ENCODE results near the gene QPRT. TPM values are rescaled to one million over a fixed set of nuclear protein-coding genes. Genes with fewer than 3 reads are reported as not detected.
A peak's percentile ranks its signal among the peaks of the same experiment; 100 is the strongest.

The QPRT gene
- total and polyA plus RNA-seq, 2 of the 8 experiments (the other 6 are each of a cell fraction or from before 2014, with no cell fraction given): 89.0 to 102 TPM

- no peak for TF ChIP-seq RNF2 (IDR thresholded peaks at IDR 0.05; ENCODE audit: borderline replicate concordance, low read depth, low read length, missing control alignments, poor library complexity, severe bottlenecking)
- no peak for TF ChIP-seq GTF2F1 (IDR thresholded peaks at IDR 0.05; ENCODE audit: borderline replicate concordance, low read depth, low read length)
- TF ChIP-seq EGR1 (IDR thresholded peaks at IDR 0.05; ENCODE audit: borderline replicate concordance, low read depth, low read length): no peak
- TF ChIP-seq ASH2L (IDR thresholded peaks at IDR 0.05; ENCODE audit: low read length): no peak
- H3K4me1 ChIP-seq (replicated peaks in 1 of 4; ENCODE audit: control insufficient read depth in 3 of 4, insufficient read depth in 4 of 4, low read length in 3 of 4): peaks cover 0 to 11% (median 5%) of the 10 kb centered on the region in 4 experiments; a peak in 5 of 7 replicates
- no peaks in the 10 kb centered on the region for H3K79me1 ChIP-seq (ENCODE audit: low read depth, low read length)
Observed at GRCh38 chr16:29701214-29701555, 22.2 kb downstream of the QPRT start.

More at GRCh38 chr16:29701214-29701555, 22.2 kb downstream of the QPRT start:
- H3K27ac ChIP-seq (ENCODE audit: low read depth, low read length): no peak overlapping the region
- ChIA-PET CTCF (ENCODE audit: partially characterized antibody) (interaction anchor here (0.5 to 11.5 kb wide), 17 partner anchors 9 to 331 kb away, joined by 3 to 138 read pairs (median 6); partner anchors contain the start of genes QPRT and TLCD3B), POLR2A (ENCODE audit: partially characterized antibody) (interaction anchor here (0.6 to 20.4 kb wide), 12 partner anchors 9 to 845 kb away, joined by 3 to 490 read pairs (median 8); partner anchors contain the start of genes KIF22, PRRT2, QPRT and TLCD3B)
- no peak overlapping the region for H3K23ac ChIP-seq (ENCODE audit: insufficient read length)
- no peak overlapping the region for H2BK120ac ChIP-seq (replicated peaks; ENCODE audit: low read depth, low read length)
- no peak overlapping the region for H3K9ac ChIP-seq (replicated peaks in 1 of 4; ENCODE audit: extremely low read depth in 1 of 4, low read depth in 3 of 4, low read length in 3 of 4)
- WGBS, 2 experiments (ENCODE audit: extremely low coverage in 1 of 2, insufficient coverage in 1 of 2, insufficient read length in 1 of 2, insufficient replicate concordance in 2 of 2, low coverage in 1 of 2, low lambda C conversion rate in 2 of 2, missing lambda C conversion rate in 1 of 2): 80% methylated on average over 1 of the region's 5 CpGs; no CpG with 5 or more reads in 1 of the 2 experiments
- H3K36me3 ChIP-seq (ENCODE audit: control insufficient read depth in 2 of 4, insufficient read depth in 4 of 4, low read length in 3 of 4): peaks cover 3 to 15% (median 9%) of the 10 kb centered on the region in 4 experiments; a peak in 7 of 8 replicates
- FAIRE-seq (no peak), DNase-seq (ENCODE audit: low read depth in 1 of 2, low spot score in 2 of 2) (no peak)
- no peak overlapping the region for H2AK5ac ChIP-seq (ENCODE audit: low read depth, low read length)
- H3K27me3 ChIP-seq (replicated peaks in 1 of 4; ENCODE audit: control insufficient read depth in 3 of 4, extremely low read depth in 1 of 4, insufficient read depth in 3 of 4, low read length in 3 of 4): no peaks in the 10 kb centered on the region
- no peak overlapping the region for H3K18ac ChIP-seq (ENCODE audit: extremely low read depth, low read length)
- H2BK15ac ChIP-seq (ENCODE audit: low read length): no peak overlapping the region
- H3K79me2 ChIP-seq (ENCODE audit: control insufficient read depth in 1 of 2, insufficient read depth in 2 of 2, low read length in 2 of 2): no peaks in the 10 kb centered on the region
- no peak overlapping the region for H2AFZ ChIP-seq (ENCODE audit: low read length)
- peaks cover 0 to 3% of the 10 kb centered on the region in 2 experiments for H4K20me1 ChIP-seq (replicated peaks in 1 of 2; ENCODE audit: control insufficient read depth in 1 of 2, insufficient read depth in 2 of 2, low read length in 2 of 2)
- H3K23me2 ChIP-seq (ENCODE audit: low read depth, low read length): no peaks in the 10 kb centered on the region
- H3K9me3 ChIP-seq (ENCODE audit: insufficient read depth in 2 of 2, low read depth in 1 of 2, low read length in 1 of 2): 0 out of 4 replicates have a peak, but pooled peaks cover 0 to 6% of the 10 kb centered on the region in 2 experiments
- H3K56ac ChIP-seq (replicated peaks; ENCODE audit: insufficient read length, low read depth, low read length): no peak overlapping the region
- peak overlapping the region; percentile 75; the same call in 1 of the 2 replicates for H2BK12ac ChIP-seq (ENCODE audit: low read depth, low read length)
- H3K4me3 ChIP-seq (ENCODE audit: extremely low read depth in 1 of 4, insufficient read depth in 2 of 4, low read depth in 3 of 4, low read length in 4 of 4): no peak overlapping the region
- H2BK5ac ChIP-seq (ENCODE audit: low read depth, low read length): no peak overlapping the region
- H4K8ac ChIP-seq (ENCODE audit: extremely low read depth, insufficient read depth, low read length): no peak overlapping the region; the same call in 1 of the 2 replicates
- no peak overlapping the region for H3K4ac ChIP-seq (replicated peaks; ENCODE audit: insufficient read length, low read depth, low read length)
- H3K14ac ChIP-seq (ENCODE audit: insufficient read length): no peak overlapping the region
- H4K5ac ChIP-seq (ENCODE audit: insufficient read length, low read depth, low read length): no peak overlapping the region
- no peak overlapping the region for H4K91ac ChIP-seq (replicated peaks; ENCODE audit: insufficient read length, low read length)
- H3K4me2 ChIP-seq (ENCODE audit: insufficient read depth in 1 of 2, low read depth in 2 of 2, low read length in 2 of 2): no peak overlapping the region
- no peak overlapping the region for H2BK20ac ChIP-seq (ENCODE audit: low read length)
